PC-9 (cell line): Measurements from ENCODE around the gene DSCAML1. TPM values are rescaled to one million over a fixed set of nuclear protein-coding genes. Genes with fewer than 3 reads are reported as not detected.

ENCODE experiments used
- BruUV-seq: library from RNA; stranded (reverse); fragments of 400-500 nt; replicated peaks from 2 replicates; lab custom pipeline; 2021; lab: Mats Ljungman, UMichigan
- CTCF ChIA-PET: fragments of 300-600 bp; sonication (Branson Sonifier 250); formaldehyde crosslinking; loops from one replicate; lab custom pipeline; 2022; ENCODE audit warnings: antibody characterized with exemption; lab: Charles Lee
- POLR2A ChIA-PET: fragments of 300-600 bp; sonication (Branson Sonifier 250); formaldehyde crosslinking; loops from one replicate; lab custom pipeline; 2022; ENCODE audit warnings: antibody characterized with exemption; ENCODE audit not compliant: unreplicated experiment; lab: Charles Lee
- DNase-seq, 2 experiments: peaks; one replicate each; pipeline versions ENCODE4 v3.0.0 to v3.0.0-alpha.2; 2015 to 2022; ENCODE audit warnings: mixed read lengths in 1 of 2
- H2AFZ ChIP-seq: fragments of 200-600 bp; sonication (generic); 2 replicates; pipeline ENCODE4 v1.8.1; 2017; ENCODE audit warnings: antibody characterized with exemption
- H3F3A ChIP-seq: fragments of 200-600 bp; sonication (generic); 2 replicates; pipeline ENCODE4 v1.8.1; 2017; ENCODE audit warnings: antibody characterized with exemption, mild to moderate bottlenecking, low read depth; ENCODE audit not compliant: insufficient read depth
- H3K27ac ChIP-seq: fragments of 200-600 bp; sonication (generic); 2 replicates; pipeline ENCODE4 v1.6.1; 2016; ENCODE audit warnings: mixed run types
- H3K27me3 ChIP-seq: fragments of 200-600 bp; sonication (generic); 2 replicates; pipeline ENCODE4 v1.6.1; 2016; ENCODE audit warnings: low read depth, mixed run types; ENCODE audit not compliant: insufficient read depth
- H3K36me3 ChIP-seq: fragments of 200-600 bp; sonication (generic); 2 replicates; pipeline ENCODE4 v1.6.1; 2016; ENCODE audit warnings: low read depth, mixed run types
- H3K4me1 ChIP-seq: fragments of 200-600 bp; sonication (generic); replicated peaks from 2 replicates; pipeline ENCODE4 v1.6.1; 2016; ENCODE audit warnings: mixed run types; ENCODE audit not compliant: insufficient read depth
- H3K4me2 ChIP-seq: fragments of 200-600 bp; sonication (generic); 2 replicates; pipeline ENCODE4 v1.6.1; 2017; ENCODE audit warnings: mixed run types
- H3K4me3 ChIP-seq: fragments of 200-600 bp; sonication (generic); 2 replicates; pipeline ENCODE4 v1.6.1; 2016; ENCODE audit warnings: mixed run types
- H3K79me2 ChIP-seq: fragments of 200-600 bp; sonication (generic); 2 replicates; pipeline ENCODE4 v1.6.1; 2017; ENCODE audit warnings: low read depth, mixed run types
- H3K9me2 ChIP-seq: fragments of 200-600 bp; sonication (generic); 2 replicates; pipeline ENCODE4 v1.8.1; 2017; ENCODE audit warnings: mild to moderate bottlenecking; ENCODE audit not compliant: insufficient read depth
- H3K9me3 ChIP-seq: fragments of 200-600 bp; sonication (generic); 2 replicates; pipeline ENCODE4 v1.8.1; 2016; ENCODE audit warnings: low read depth; ENCODE audit not compliant: insufficient read depth
- H4K20me1 ChIP-seq: fragments of 200-600 bp; sonication (generic); 2 replicates; pipeline ENCODE4 v1.8.1; 2017; ENCODE audit not compliant: insufficient read depth
- EZH2 ChIP-seq: fragments of 200-600 bp; sonication (generic); IDR thresholded peaks from 2 replicates; pipeline ENCODE4 v1.8.0; 2017; ENCODE audit warnings: antibody characterized with exemption, low read depth
- intact Hi-C: fragments of 100-400 bp; cut with micrococcal nuclease; formaldehyde crosslinking; loops from one replicate; pipeline ENCODE4 v1.10.0; 2022; ENCODE audit not compliant: unreplicated experiment
- total RNA-seq: library from RNA; stranded (reverse); gene quantifications from 2 replicates; pipeline ENCODE4 v1.2.3, GENCODE V29; 2021
- TF ChIP-seq, protein P1 (sequence below): fragments of 200-600 bp; sonication (generic); conservative IDR thresholded peaks from 2 replicates; pipeline ENCODE4 v1.6.1; 2017; ENCODE audit warnings: mixed run types, antibody characterized with exemption, mild to moderate bottlenecking, moderate library complexity

The DSCAML1 gene
- total RNA-seq, 1 experiment from 2014 or later: not detected

DNA sequence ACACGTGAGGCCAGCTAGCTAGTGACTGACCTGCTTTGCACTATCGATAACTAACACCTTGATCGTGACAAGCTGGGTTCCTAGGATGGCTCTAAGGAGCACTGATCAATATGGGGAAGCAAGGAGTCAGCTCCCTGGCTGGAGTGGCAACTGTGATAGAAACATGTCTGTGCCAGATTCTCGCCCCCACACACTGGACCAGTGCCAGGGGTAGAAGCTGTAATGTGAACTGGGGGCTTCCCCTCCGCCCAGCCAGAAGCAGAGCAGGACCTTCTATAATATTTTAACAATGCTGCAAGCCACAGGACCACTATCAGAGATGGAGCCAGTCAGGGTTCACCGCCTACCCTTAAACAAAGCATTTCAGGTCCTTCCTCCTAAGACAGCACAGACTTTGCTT lies 96.5 kb downstream of the DSCAML1 start:
- H3K4me3 ChIP-seq: no peak overlapping the region
- no peaks in the 10 kb centered on the region for H3K36me3 ChIP-seq
- H3K9me3 ChIP-seq: no peaks in the 10 kb centered on the region
- H4K20me1 ChIP-seq: no peaks in the 10 kb centered on the region
- no peak for DNase-seq
- TF ChIP-seq, protein P1, sequence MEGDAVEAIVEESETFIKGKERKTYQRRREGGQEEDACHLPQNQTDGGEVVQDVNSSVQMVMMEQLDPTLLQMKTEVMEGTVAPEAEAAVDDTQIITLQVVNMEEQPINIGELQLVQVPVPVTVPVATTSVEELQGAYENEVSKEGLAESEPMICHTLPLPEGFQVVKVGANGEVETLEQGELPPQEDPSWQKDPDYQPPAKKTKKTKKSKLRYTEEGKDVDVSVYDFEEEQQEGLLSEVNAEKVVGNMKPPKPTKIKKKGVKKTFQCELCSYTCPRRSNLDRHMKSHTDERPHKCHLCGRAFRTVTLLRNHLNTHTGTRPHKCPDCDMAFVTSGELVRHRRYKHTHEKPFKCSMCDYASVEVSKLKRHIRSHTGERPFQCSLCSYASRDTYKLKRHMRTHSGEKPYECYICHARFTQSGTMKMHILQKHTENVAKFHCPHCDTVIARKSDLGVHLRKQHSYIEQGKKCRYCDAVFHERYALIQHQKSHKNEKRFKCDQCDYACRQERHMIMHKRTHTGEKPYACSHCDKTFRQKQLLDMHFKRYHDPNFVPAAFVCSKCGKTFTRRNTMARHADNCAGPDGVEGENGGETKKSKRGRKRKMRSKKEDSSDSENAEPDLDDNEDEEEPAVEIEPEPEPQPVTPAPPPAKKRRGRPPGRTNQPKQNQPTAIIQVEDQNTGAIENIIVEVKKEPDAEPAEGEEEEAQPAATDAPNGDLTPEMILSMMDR: no peak
- TF ChIP-seq EZH2: no peak
- H3K27me3 ChIP-seq: peaks cover 99% of the 10 kb centered on the region
- no peaks in the 10 kb centered on the region for H3F3A ChIP-seq
- H3K79me2 ChIP-seq: no peaks in the 10 kb centered on the region
- H3K4me2 ChIP-seq: no peak overlapping the region
- no peaks in the 10 kb centered on the region for H3K9me2 ChIP-seq
- no peaks in the 10 kb centered on the region for H3K4me1 ChIP-seq
- ChIA-PET CTCF (no interaction called here), POLR2A (no interaction called here)
- H2AFZ ChIP-seq: no peak overlapping the region
- no peak overlapping the region for H3K27ac ChIP-seq
- no TSS peak for BruUV-seq
- intact Hi-C loops: no loop called here

DNA sequence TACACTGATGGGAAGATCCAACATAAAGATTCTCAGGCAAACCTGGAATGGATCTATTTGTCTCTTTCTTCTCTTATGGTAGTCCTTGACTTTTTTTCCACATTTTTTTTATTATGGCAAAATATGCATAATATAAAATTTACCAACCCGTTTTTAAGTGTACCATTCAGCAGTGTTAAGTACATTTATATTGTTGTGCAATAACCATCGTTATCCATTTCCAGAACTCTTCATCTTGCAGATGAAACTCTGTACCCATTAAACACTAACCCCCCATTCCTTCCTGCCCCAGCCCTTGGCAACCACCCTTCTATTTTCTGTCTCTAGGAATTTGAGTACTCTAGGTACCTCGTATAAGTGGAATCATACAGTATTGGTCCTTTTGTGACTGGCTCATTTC lies 99.7 kb downstream of the DSCAML1 start:
- no peaks in the 10 kb centered on the region for H3K4me1 ChIP-seq
- no peaks in the 10 kb centered on the region for H3F3A ChIP-seq
- H3K27ac ChIP-seq: no peak overlapping the region
- no peak overlapping the region for H3K4me3 ChIP-seq
- H3K4me2 ChIP-seq: no peak overlapping the region
- no TSS peak for BruUV-seq
- CTCF ChIA-PET: no interaction called here
- H3K9me3 ChIP-seq: no peaks in the 10 kb centered on the region
- no peaks in the 10 kb centered on the region for H4K20me1 ChIP-seq
- H3K9me2 ChIP-seq: no peaks in the 10 kb centered on the region
- H3K27me3 ChIP-seq: peaks cover 91% of the 10 kb centered on the region
- POLR2A ChIA-PET: no interaction called here
- intact Hi-C loops: no loop called here
- no peaks in the 10 kb centered on the region for H3K36me3 ChIP-seq
- H2AFZ ChIP-seq: no peak overlapping the region
- TF ChIP-seq EZH2: no peak
- TF ChIP-seq, protein P1: no peak
- DNase-seq: no peak
- no peaks in the 10 kb centered on the region for H3K79me2 ChIP-seq

DNA sequence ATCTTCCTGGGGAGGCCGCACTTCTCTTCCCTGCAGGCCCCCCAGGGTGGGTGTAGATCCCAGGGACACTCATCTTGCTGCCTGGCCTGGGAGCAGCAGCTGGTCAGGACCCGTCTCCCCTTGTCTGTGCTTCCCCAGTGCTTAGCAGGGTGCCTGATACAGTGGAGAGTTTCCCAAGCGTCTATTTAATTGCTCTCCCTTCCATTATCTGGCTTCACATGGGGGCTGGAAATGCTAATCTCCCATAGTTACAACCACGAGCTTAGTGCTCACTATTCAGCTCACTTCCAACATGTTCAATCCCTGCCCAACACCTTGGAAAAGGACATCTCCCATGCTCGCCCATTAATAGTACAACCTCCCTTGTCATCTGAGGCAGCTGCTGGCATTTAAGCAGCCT lies 100.5 kb downstream of the DSCAML1 start:
- POLR2A ChIA-PET: no interaction called here
- no TSS peak for BruUV-seq

DNA sequence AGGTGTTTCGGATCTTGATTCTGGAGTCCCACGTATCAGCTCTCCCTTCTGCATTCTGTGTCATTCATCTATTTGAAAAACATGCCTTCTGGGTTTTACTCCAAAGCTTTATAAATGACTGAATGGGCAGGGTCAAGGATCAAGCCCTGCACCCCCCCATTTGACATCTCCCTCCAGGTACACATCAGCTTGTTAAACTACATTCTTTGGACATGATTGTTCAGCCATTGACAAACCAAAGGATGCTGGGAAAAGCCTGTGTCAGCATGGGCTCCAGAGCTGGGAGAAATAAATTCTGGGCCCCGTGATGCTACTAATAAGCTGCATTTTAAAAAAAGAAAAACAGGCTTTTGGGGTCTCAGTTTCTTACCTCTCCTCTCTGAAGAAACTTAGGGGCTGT lies 103.7 kb downstream of the DSCAML1 start:
- DNase-seq: peak in 1 of 2 experiments; percentile 57
- no TSS peak for BruUV-seq
- Histone ChIP-seq H3K4me3 (no peak overlapping the region), H2AFZ (no peak overlapping the region), H3K79me2 (no peaks in the 10 kb centered on the region), H3K9me2 (no peaks in the 10 kb centered on the region), H3K27me3 (peaks cover 93% of the 10 kb centered on the region), H3F3A (no peaks in the 10 kb centered on the region), H3K27ac (no peak overlapping the region), H4K20me1 (no peaks in the 10 kb centered on the region), H3K36me3 (no peaks in the 10 kb centered on the region), H3K9me3 (no peaks in the 10 kb centered on the region), H3K4me2 (no peak overlapping the region), H3K4me1 (no peaks in the 10 kb centered on the region)
- TF ChIP-seq, protein P1: no peak
- no peak for TF ChIP-seq EZH2
- ChIA-PET CTCF (no interaction called here), POLR2A (interaction anchor here (0.6 kb wide), 1 partner anchor 264 kb away, joined by 4 read pairs; no protein-coding TSS in a partner anchor)
- intact Hi-C loops: no loop called here

More for the DNA sequence above, 100.5 kb downstream of the DSCAML1 start:
- no peaks in the 10 kb centered on the region for H3F3A ChIP-seq
- H3K4me2 ChIP-seq: no peak overlapping the region
- no peaks in the 10 kb centered on the region for H3K79me2 ChIP-seq
- H3K36me3 ChIP-seq: no peaks in the 10 kb centered on the region
- H3K4me3 ChIP-seq: no peak overlapping the region
- TF ChIP-seq EZH2: no peak
- H2AFZ ChIP-seq: no peak overlapping the region
- no peaks in the 10 kb centered on the region for H4K20me1 ChIP-seq
- peaks cover 91% of the 10 kb centered on the region for H3K27me3 ChIP-seq
- no peak overlapping the region for H3K27ac ChIP-seq
- no peaks in the 10 kb centered on the region for H3K4me1 ChIP-seq
- no peaks in the 10 kb centered on the region for H3K9me3 ChIP-seq
- CTCF ChIA-PET: no interaction called here
- no peaks in the 10 kb centered on the region for H3K9me2 ChIP-seq
- no peak for DNase-seq
- intact Hi-C loops: no loop called here
